ENCODE measurements around the gene FFAR1.
"Not testable (repeated sequence)": the region's sequence is repeated elsewhere in the genome, so short reads cannot be mapped to it uniquely, and the experiment has no call there.

FFAR1 gene

DNA sequence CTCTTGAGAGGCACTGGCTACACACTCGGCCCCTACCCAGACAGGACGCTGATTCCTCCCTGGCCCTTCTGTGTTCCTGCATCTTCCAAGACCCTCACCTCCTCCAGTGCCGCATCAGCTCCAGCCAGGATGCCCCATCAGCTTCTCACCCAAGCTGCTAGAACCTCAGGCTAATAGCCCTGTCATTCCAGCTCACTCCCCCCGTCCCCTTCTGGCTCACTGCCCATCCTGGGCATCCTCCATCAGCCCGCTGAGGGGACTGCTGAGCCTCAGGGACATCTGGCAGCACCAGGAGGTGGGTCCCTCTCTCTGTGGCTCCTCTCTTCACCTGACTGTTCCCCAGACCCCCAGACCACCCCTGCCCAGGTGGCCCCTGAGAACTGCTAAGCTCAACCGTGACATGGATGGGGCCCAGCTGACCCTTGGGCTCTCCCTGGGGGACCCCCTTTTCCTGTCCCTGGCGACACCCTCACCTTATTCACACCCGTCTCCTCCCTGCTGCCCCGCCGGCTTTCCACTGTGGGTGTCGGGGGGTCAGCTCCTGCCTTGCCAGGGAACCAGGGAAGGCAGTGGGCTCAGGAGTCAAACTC lies 15.4 kb downstream of the FFAR1 start:
- DNase-seq = no peak

DNA sequence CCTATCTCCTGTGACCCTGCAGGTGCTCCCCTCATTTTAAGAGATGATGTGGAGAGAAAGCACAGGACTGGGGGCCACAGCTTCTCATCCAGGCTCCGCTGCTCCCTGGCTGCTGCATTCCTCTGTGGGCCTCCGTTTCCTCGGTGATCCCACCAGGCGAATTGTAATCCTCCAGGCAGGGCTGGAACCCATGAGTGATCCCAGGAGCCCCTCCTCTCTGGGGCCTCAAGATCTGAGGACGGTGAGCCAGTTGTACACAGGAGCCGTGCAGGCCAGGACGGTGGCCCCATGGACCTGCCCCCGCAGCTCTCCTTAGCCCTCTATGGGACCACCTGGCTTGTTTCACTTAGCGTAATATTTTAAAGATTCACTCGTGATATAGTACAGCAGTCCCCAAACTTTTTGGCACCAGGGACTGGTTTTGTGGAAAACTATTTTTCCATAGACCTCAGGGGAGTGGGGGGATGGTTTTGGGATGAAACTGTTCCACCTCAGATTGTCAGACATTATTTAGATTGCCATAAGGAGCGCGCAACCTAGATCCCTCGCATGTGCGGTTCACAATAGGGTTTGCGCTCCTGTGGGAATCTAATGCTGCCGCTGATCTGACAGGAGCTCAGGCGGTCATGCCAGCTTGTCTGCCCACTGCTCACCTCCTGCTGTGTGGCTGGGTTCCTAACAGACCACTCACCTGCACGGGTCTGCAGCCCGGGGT lies 16.2 kb downstream of the FFAR1 start:
- DNase-seq = no peak

DNA sequence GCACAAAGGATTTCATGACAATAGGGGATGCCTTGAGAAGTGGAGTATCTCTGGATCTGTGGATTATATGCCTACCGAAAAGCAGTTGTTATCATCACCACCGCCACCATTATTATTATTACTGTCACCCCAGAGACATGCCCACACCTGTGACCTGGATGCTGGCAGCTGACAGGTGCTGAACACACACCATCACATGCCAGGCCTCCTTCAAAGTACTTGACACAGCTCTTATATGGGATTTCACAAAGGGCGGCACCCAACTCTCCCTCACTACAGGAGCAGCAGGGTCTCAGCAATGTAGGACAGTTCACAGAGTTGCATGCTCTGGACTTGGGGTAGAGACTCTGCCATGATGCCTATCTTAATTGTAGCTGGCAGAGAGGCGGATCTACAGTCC lies 17.6 kb downstream of the FFAR1 start:
- DNase-seq = no peak

DNA sequence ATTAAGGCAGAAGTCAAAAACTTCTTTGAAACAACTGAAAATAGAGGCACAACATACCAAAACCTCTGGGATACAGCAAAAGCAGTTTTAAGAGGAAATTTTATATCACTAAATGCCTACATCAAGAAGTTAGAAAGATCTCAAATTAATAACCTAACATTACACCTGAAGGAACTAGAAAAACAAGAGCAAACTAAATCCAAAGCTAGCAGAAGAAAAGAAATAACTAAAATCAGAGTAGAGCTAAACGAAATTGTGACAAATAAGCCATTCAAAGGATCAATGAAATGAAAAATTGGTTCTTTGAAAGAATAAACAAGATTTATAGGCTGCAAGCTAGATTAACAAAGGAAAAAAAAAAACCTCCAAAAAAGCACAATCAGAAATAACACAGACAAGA lies 20.7 kb downstream of the FFAR1 start:
- DNase-seq = no peak

DNA sequence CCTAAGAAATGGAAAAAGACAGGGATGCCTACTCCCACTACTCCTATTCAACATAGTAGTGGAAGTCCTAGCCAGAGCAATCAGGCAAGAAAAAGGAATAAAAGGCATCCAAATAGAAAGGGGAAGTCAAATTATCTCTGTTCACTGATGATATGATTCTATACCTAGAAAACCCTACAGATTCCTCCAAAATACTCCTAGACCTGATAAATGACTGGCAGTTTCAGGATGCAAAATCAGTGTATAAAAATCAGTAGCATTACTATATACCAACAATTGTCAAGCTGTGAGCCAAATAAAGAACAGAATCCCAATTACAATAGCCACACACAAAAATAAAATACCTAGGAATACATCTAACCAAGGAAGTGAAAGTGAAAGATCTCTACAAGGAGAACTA lies 21.8 kb downstream of the FFAR1 start:
- DNase-seq = no peak

DNA sequence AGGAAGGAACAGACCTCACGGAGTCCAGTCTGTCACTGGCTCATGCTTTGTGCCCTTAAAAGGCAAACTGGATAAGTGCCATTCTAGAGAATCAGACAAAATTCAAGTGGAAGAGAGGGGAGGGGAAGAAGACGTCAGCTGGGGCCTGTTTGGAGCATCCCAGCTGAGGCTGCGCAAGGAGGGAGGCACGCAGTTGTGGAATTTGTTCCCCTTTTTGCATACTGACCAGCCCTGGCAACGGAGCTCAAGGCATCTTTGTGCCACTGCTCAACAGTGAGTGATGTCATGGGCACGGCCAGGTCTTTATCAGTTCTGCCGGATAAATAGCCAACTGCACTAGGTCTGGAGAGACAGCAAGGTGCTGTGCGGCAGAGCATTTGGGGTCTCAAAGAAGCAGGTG lies 23.0 kb downstream of the FFAR1 start, which contains the start of gene GPR42:
Gene GPR42, plus strand, starts transcription at position 347 of the 400 bp plus-strand sequence. CDS start 292 bp downstream, outside the sequence.
- DNase-seq = no peak

DNA sequence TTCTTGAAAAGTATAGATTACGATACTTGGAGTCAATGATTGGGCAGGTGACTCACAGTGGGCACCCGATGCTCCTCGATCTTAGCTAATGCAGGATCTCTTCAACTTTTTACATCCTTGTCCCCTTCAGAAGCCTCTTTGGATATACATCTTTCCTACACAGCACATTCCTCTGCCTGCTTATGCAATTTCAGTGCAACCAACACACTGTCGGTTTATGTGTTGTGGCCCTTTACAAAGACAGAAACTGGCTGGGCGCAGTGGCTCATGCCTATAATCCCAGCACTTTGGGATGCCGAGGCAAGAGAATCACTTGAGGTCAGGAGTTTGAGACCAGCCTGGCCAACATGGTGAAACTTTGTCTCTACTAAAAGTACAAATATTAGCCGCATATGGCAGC lies 25.8 kb downstream of the FFAR1 start:
- no peak for DNase-seq

DNA sequence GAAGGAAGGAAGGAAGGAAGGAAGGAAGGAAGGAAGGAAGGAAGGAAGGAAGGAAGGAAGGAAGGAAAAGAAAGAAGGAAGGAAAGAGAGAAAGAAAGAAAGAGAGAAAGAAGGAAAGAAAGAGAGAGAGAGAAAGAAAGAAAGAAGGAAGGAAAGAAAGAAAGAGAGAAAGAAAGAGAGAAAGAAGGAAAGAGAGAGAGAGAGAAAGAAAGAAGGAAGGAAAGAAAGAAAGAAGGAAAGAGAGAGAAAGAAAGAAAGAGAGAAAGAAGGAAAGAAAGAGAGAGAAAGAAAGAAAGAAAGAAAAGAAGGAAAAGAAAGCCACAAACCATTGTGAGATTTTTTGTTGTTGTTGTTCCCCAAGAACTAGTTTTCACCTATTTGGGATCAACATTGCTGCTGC lies 26.3 kb downstream of the FFAR1 start:
- DNase-seq = not testable (repeated sequence)

DNA sequence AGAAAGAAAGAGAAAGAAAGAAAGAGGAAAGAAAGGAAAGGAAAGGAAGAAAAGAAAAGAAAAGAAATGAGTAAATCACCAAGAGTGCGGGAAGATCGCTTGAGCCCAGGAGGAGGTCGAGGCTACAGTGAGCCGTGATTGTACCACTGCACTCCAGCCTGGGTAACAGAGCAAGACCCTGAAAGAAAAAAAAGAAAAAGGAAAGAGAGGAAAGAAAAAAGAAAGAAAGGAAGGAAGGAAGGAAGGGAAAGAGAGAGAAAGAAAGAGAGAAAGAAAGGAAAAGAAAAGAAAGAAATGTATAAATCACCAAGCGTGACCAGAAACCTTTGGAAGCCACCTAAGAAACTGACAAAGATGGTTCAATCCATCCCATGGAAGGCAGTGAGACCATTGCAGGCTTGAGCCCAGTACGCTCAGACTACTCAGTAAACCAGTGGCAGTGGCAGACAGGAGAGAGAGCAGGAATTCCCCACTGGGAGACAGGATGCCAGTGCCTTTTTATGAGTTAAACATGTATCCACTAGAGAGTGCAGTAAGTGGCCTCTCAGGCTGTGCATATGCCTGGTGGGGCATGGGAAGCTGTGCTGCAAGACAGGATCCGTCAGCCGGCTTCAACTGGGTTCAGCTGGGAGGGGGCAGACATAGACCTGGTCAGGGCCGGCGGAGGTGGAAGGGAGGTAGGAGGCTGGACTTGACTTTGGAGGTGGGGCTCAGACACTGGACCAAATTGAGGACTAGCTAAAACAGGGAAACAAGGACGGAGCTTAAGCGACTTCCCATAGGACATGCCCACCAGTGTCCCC lies 28.0 kb downstream of the FFAR1 start:
- DNase-seq = no peak

DNA sequence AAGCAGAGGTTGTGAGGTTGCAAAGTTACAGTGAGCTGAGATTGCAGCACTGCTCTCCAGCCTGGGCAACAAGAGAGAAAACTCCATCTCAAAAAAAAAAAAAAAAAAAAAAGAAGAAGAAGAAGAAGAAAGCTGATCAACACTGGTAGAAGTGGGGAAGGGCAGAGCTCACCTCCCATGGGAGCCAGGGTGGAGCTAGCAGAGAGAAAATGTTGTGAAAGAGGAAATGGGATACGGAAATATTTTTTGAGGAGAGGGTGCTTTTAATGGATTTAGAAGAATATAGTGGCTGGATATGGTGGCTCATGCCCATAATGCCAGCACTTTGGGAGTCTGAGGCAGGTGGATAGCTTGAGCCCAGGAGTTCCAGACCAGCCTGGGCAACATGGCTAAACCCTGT lies 30.0 kb downstream of the FFAR1 start:
- DNase-seq = no peak

DNA sequence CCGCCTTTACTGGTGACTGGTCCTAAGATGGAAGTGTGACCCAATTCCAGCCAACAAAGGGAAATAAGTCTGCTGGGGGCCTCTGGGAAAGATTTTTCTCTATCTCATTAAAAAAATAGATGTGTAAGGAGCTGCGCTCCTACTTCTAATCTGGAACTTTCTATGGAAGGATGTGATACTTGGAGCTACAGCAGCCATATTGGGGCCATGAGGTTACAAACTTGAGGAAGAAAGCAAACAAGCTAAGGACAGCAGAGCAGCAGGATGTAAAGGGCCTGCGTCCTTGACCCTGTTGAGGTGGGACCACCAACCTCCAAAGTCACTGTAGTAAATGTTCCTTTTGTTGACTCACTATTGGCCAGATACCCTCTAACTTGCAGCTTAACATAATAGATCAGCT lies 30.7 kb downstream of the FFAR1 start:
- no peak for DNase-seq

DNA sequence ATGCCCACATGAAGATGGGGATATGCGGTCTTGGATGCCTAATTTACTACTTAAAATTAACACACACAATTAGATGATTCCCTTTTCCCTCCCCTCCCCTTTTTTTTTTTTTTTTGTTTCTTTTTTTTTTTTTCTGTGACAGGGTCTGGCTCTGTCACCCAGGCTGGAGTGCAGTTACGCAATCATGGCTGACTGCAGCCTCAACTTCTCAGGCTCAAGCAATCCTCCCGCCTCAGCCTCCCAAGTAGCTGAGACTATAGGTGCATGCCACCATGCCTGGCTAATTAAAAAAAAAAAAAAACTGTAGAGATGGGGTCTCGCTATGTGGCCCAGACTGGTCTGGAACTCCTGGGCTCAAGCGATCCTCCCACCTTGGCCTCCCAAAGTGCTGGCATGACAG lies 31.8 kb downstream of the FFAR1 start:
- DNase-seq = not testable (repeated sequence)

DNA sequence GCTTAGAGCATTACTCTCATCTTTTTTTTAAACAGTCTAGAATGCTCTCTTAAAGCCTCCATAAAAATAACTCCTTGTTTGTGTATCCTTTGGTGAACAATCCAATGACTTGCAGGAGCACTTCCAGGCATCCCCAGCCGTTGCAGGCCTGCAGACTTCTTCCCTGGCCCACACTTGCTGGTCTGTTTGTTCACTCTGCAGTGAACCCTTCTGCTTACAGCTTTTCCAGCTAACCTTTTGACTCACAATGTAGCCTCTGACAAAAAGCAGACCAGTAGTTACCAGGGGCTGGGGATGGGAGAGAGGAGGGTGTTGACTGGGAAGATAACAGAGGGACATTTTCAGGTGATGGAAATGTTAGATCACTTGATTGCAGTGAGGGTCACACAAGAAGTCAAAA lies 32.3 kb downstream of the FFAR1 start:
- DNase-seq = no peak

DNA sequence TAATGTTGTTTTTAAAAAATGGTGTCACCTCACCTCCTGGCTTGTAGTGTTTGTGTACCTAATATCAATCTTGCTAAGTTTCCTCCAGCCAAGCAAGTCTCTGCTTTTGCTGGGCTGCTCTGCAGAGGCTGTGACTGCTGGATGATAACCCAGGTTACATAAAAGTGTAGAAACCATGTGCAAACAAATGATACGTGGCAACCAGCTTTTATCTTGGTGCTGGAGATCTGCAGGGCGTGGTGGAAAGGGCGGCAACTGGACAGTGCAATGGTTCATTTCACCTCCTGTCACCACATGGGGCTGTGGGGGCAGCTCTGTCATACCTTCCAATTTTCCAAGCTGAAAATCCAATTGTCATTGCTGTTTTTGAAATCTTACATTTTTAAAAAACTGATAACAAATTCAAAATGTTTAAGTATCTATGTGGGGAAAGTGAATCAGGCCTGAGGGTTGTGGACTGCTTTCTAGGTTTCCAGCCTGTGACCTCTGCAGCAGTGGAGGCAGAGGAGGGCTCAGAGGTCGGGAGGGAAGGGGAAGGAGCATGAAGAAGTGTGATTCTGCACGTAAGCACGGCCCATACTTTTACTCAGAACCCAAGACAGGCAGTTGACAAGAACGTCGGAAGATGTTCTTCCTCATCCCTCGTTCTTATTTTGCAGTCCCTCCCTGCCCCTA lies 32.9 kb downstream of the FFAR1 start:
- DNase-seq = no peak

DNA sequence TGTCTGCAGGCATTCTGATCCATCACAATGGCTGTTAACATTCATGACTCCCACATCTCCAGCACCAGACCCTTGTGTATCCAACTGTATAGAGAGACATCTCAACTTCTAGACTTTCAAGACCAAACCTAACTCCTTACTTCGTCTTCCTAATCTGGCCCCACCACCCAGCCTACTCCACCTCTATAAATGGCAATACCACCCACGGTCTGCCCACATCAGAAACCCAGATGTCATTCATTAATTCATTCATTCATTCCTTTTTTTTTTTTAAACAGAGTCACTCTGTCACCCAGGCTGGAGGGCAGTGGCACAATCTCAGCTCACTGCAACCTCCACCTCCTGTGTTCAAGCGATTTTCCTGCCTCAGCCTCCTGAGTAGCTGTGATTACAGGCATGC lies 33.6 kb downstream of the FFAR1 start:
- DNase-seq = no peak

DNA sequence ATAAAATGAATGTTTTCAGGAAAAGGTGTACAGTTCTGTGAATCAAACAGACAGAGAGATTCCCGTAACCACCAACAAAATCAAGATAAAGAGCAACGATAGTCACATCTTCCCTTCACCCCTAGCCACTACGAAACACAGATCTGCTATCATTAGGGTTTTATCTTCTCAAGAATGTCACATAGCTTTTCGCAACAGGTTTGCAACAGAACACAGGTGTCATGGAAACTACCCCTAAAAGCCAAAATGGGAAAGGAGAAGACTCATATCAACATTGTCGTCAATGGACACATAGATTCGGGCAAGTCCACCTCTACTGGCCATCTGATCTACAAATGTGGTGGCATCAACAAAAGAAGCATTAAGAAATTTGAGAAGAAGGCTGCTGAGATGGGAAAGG lies 34.2 kb downstream of the FFAR1 start:
- DNase-seq = no peak

DNA sequence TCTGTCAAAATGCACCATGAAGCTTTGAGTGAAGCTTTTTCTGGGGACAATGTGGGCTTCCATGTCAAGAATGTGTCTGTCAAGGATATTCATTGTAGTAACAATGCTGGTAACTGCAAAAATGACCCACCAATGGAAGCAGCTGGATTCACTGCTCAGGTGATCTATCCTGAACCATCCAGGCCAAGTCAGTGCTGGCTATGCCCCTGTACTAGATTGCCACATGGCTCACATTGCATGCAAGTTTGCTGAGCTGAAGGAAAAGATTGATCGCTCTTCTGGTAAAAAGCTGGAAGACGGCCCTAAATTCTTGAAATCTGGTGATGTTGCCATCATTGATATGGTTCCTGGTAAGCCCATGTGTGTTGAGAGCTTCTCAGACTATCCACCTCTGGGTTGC lies 35.8 kb downstream of the FFAR1 start:
- DNase-seq = no peak

DNA sequence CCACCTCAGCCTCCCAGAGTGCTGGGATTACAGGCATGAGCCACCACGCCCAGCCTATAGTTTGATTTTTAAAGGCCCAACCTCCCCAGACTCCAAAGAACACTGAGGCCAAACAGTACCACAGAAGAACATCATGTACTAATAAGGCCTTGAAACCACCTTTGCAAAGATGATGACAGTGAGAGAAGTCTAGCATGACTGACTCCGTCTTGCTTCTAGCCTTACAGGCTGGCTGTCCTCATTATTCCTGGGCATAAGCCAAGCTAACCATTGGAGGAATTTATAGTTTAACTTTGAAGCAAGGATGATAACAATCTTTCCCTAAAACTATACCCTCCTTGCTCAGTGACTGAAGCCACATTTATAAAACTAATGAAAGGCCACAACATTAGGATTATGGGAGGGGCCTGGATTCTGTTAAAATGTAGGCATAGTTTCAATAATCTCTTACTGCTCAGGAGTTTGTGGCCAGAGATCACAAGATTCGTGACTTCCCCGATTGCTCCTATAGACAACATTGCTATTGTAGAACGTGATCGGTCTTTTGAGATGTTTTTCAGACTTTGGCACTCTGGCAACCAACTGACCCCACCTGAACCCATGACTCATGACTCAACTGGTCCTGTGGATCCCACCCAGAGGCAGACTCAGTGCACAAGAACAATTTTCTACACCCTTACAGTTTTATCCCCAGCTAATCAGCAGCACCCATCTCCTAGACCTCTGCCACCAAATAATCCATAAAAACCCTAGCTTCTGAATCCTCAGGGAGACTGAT lies 40.8 kb downstream of the FFAR1 start:
- no peak for DNase-seq

DNA sequence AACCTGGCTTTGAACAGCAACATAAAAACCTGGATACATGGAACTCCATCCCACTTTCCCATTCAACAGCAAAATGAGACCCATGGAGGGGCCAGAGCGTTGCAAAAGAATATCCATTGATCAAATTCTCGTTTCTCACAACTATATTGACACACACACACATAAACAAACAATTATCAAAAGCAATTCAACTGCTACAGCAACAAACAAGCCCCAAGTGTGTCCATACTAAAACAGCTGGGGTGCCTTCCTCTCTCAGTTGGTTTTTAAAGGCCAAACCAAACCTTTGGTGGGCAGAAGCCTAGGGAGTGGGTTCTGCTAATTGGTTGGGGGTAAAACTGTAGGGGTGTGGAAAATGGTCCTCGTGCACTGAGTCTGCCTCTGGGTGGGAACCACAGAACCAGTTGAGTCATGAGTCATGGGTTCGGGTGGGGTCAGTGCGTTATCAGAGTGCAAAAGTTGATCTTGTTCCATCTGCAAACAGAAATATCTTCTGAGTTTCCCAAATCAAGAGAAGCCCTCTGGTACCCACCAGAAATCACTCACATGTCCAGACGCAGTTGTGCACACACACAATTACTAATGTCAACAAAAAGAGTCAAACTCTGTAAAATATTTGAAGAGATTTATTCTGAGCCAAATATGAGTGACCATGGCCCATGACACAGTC lies 41.6 kb downstream of the FFAR1 start:
- no peak for DNase-seq

DNA sequence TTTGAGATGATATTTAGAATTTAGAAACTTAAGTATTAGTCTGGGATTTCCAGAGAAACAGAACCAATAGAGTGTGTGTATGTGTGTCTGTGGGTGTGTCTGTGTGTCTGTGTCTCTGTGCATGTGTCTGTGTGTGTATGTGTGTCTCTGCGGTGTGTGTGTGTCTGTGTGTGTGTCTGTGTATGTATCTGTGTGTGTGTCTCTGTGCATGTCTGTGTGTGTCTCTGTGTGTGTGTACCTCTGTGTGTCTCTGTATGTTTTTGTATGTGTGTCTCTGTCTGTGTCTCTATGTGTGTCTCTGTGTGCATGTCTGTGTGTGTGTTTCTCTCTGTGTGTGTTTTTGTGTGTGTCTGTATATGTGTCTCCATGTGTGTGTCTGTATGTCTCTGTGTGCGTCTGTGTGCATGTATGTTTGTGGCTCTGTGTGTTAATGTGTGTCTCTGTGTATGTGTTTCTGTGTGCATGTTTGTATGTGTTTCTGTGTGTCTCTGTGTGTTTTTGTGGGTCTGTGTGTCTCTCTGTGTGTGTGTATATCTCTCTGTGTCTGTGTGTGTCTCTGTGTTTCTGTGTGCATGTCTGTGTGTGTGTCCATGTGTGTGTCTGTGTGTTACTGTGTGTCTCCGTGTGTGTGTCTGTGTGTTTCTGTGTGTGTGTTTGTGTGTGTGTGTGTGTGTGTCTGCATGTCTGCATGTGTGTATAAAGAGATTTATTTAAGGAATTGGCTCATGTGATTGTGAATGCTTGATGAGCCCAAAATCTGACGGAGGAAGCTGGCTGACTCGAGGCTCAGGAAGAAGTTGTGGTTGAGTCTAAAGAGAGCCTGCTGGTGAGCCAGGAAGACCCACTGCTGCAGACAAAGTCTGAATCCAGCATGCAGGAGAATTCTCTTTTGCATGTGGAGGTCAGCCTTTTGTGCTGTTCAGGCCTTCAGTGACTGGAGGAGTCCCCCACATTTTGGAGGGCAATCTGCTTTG lies 45.3 kb downstream of the FFAR1 start:
- no peak for DNase-seq

Data from CD4-positive, alpha-beta T cell treated with Interleukin-4 for 1 hour (primary cell).